Activated T-helper 9 cell treated with anti-CD3 and anti-CD28 coated beads, Interleukin-2, amount 50 U/mL, for 16 hours (primary cell): ENCODE data around the gene WBP2NL.
"Not testable (repeated sequence)": the region's sequence is repeated elsewhere in the genome, so short reads cannot be mapped to it uniquely, and the experiment has no call there.

ENCODE experiments used
- DNase-seq: peaks from one replicate; pipeline ENCODE4 v3.0.0-alpha.2; 2020; ENCODE audit warnings: low read depth

Gene WBP2NL

DNA sequence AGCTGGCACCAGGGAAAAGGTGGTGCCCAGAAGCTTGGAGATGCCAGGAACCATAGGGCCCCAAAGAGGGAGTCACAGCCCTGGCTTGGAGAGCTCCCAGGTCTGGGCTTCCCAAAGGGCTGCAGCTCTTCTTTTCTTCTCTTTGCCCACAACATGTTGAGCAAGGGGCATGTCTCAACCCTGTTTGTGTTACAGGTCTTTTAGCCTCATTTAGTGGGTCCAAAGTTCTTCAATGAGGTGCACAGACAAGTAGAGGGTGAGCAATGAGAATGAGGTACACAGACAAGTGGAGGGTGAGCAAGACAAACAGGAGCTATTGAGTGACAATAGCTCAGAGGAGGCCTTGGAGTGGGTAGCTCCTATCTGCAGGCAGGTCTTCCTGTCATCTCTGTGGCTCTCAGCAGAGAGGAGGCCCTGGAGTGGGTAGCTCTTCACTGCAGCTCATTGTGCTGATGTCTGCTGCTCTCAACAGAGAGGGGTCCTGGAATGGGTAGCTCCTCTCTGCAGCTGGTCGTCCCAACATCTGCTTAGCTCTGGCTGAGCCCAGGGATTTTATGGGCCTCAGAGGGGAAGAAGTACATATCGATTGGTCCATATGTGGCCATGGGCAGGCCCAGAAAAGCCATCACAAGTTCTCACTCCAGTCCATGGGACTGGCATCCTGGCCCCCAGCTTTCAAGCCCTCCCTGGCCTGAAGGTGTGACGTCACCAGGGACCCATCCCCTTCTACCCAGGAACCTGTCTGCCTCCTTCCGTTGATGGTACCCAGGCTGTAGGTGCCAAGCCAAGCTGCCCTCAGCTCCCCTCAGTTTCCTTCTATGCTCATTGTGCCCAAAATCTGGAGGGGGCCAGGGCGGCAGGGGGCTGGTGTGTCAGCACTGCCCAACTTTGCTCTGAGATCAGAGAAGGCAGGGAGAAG, 34.9 kb downstream of the WBP2NL start:
- DNase-seq: no peak

DNA sequence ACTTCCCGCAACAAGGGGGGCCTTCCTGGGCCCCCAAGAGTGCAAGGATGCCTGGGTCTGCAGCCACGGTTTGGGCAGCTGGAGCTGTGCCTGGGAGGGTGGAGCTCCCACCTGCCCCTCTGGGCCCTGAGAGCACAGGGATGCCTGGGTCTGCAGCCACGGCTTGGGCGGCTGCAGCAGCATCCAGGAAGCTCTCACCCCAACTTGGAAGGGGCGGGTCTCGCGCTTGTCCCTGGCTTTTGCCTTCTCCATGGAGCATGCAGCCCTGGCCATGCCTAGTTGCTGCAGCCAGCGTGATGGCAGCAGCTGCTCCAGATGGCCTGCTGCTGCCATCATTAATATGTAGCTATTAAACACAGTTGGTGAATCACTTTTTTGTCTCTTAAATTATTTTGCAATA, 36.7 kb downstream of the WBP2NL start:
- no peak for DNase-seq

- DNase-seq: no peak
These were observed 40.7 kb downstream of the WBP2NL start for GRCh38 chr22:42039271-42039670.

GRCh38 chr22:42041784-42042183, 43.2 kb downstream of the WBP2NL start:
- no peak for DNase-seq

- no peak for DNase-seq
These were observed 52.1 kb downstream of the WBP2NL start for GRCh38 chr22:42050641-42051180.

DNA sequence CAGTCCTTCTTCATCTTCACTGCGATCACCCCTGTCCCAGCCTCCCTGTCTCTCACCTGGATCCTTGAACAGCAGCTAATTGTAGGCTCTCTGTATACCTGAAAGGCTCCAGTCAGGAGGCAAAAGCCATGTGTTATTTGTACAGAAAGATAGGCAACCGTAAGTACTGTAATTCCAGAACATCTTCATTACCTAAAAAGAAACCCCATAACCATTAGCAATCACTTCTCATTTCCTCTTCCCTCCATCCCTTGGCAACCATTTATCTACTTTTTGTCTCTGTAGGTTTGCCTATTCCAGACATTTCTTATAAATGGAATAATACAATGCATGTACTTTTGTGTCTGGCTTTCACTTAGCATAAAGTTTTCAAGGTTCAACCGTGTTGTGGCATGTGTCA, 54.2 kb downstream of the WBP2NL start:
- DNase-seq: no peak

DNA sequence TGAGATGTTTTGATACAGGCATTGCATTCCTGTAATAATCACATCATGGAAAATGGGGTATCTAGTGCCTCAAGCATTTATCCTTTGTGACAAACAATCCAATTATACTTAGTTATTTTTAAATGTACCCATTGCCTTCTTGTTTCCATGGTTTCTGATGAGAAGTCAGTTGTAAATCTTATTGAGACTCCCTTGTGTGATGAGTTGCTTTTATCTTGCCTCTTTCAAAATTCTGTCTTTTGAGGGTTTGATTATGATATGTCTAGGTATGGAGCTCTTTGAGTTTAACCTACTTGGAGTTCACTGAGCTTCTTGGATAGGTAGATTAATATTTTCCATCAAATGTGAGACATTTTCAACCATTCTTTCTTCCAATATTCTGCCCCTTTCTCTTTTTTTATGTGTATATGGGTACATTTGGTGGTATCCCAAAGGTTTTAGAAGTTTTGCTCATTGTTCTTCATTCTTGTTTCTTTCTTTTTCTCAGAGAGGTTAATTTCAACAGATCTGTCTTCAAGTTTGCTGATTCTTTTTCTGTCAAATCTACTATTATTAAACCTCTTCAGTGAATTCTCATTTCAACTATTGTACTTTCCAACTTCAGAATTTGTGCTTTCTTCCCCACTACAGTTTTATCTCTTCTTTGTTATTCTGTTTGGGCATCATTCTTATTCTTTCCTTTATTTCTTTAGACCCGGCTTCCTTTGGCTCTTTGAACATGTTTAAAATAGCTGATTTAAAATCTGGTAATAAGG, 58.3 kb downstream of the WBP2NL start:
- no peak for DNase-seq

- no peak for DNase-seq
These were observed 61.9 kb downstream of the WBP2NL start for GRCh38 chr22:42060489-42060888.

DNA sequence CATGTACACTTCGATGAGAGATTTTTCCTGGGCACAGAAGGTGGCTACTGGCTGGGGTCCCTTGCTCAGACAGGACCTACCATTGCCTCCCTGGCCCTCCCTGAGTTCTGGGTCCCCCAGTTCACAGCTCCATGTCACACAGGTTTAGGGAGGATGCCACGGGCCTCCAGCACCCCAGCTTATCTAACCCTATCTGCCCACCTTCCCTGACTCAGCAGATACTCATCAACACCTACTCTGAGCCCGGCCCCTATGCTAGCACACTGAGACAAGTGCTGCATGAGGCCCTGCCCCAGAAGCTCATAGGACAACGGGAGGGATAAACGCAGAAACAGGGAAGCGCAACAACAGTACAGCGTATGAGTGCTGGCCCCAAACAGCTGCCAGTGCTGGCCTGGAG, 62.5 kb downstream of the WBP2NL start:
- DNase-seq: no peak

- no peak for DNase-seq
These were observed 64.0 kb downstream of the WBP2NL start for GRCh38 chr22:42062506-42063170.

DNA sequence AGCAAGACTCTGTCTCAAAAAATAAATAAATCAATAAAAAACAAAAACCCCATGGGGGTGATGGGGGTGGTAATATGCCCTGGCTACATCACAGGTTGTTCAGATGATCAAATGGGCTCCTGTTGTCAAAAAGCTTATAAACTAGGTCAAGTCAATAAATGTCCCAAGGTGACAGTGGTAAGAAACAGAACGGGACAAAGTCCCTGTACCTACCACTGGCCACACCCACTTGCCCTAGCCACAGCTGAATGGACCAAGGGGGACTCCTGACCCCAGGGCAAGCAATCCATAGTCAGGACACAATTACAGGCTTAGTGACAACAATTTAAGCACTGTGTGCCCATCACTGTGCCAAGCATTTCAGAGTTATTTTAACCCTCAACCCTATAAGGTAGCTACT, 66.0 kb downstream of the WBP2NL start:
- no peak for DNase-seq

DNA sequence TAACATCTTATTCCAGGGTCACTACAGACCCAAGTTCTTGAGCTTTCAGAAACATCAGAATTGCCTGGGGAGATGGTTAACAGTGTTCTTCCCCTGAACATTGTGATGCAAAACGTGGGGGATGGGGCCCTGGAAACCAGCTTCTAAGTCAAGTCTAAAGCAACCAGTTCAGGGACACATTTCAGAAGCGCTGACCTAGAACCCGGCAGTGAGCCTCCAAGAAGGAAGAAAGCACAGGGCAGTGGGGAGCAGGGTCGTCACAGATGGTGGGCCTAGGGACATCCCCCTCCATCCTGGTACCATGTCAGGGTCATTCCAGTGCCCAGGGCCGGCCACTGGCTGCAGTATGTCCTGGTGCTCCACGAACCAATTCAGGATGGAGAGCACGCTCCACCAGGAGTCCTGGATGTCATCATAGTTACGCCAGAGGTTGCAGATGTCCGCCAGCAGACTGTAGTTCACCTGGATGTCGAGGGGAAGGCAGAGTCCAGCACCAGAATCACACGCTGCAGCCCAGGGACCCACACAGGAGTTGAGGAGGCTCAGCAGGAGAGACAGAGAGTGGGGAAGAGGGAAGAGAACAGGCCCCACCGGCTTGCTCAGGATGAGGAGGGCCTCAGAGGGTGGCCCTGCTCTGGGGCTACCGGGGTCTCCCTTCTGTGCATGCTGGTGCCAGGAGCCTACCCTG, 67.0 kb downstream of the WBP2NL start:
- DNase-seq: no peak

- DNase-seq: no peak
These were observed 67.7 kb downstream of the WBP2NL start for GRCh38 chr22:42066126-42066761.

DNA sequence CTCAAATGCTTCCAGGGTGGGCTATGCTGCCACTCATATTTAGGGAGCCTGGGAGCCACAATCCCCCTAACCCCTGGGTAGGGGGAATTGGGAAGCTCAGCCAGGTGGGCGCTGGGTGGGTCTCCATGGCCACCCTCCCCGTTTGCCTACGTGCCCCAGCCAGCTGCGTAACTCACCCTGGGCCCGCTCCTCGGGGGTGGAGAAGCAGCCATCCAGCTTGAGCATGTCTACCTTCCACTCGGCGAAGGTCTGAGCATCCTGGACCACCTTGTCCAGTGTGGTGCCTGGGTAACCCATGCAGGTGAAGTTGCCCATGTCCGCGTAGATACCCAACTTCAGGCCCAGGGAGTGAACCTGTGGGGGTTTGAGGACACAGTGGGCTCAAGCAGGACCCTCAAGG, 68.3 kb downstream of the WBP2NL start:
- no peak for DNase-seq

DNA sequence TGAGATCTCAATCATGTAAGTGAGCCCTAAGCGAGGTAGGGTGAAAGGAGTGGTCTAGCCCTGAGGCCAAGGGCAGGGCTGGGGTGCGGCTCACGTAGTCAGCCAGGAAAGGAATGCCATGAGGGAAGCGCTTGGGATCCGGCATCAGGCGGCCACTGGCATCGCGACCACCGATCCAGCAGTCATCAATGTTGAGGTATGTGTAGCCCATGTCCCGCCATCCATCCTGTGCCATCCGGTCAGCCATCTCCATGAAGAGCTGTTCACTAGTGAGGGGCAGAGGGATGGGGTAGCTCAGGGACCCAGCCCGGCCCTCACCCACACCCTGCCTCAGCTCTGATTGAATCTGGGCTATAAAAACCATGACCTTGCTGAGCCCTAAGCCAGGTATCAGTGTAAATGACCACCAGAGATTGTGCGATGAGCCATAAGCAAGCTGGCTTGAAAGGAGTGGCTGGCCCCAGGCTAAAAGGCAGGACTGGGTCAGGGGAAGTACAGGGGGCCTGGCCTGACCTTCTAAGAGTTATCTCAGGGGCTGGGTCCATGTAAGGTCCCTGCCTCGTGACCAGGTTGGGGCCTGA, 69.2 kb downstream of the WBP2NL start:
- no peak for DNase-seq

- DNase-seq: no peak
These were observed 69.7 kb downstream of the WBP2NL start for GRCh38 chr22:42068291-42068690.

GRCh38 chr22:42069801-42070516, 71.4 kb downstream of the WBP2NL start:
- no peak for DNase-seq

GRCh38 chr22:42070517-42071422, 72.2 kb downstream of the WBP2NL start, which contains the start of gene NAGA:
Gene NAGA (minus strand): TSS chr22:42070812. CDS start chr22:42070297, 515 bp downstream.
- DNase-seq: peak; percentile 84

DNA sequence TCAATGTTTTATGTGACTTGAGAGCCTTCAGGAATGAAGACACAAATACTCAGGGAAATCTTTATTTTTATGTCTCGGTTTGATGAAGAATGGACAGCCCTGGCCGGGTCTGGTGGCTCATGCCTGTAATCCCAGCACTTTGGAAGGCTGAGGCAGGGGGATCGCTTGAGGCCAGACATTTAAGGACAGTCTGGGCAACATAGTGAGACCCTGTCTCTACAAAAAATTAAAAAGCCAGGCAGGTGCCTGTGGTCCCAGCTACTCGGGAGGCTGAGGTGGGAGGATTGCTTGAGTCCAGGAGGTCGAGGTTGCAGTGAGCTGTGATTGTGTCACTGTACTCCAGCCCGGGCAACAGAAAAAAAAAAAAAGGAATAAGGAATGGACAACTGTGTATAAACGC, 72.9 kb downstream of the WBP2NL start:
- not testable (repeated sequence) for DNase-seq
